GM18861 (cell line): Measurements from ENCODE around the gene ZBED1.
"Not testable (repeated sequence)": the region's sequence is repeated elsewhere in the genome, so short reads cannot be mapped to it uniquely, and the experiment has no call there.

Source experiments
- ATAC-seq: cut with Tn5 transposase; IDR thresholded peaks from one replicate; pipeline ENCODE4 v1.9.1; 2021; ENCODE audit not compliant: unreplicated experiment

The ZBED1 gene

DNA sequence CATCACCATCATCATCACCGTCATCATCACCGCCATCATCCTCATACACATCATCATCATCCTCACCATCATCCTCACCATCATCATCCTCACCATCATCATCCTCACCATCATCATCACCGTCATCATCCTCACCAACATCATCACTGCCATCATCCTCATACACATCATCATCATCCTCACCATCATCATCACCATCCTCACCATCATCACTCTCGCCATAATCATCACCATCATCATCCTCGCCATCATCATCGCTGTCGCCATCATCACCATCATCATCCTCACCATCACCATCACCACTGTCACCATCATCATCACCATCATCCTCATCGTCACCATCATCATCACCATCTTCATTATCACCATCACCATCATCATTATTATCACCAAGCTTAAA lies 19.8 kb upstream of the ZBED1 start:
- ATAC-seq: no peak

GRCh38 chrX:2519638-2520037 lies 18.9 kb upstream of the ZBED1 start:
- ATAC-seq: not testable (repeated sequence)

- ATAC-seq: no peak
Observed at GRCh38 chrX:2517055-2517454, 16.3 kb upstream of the ZBED1 start.

GRCh38 chrX:2516623-2517022 lies 15.8 kb upstream of the ZBED1 start:
- peak; percentile 67 for ATAC-seq

DNA sequence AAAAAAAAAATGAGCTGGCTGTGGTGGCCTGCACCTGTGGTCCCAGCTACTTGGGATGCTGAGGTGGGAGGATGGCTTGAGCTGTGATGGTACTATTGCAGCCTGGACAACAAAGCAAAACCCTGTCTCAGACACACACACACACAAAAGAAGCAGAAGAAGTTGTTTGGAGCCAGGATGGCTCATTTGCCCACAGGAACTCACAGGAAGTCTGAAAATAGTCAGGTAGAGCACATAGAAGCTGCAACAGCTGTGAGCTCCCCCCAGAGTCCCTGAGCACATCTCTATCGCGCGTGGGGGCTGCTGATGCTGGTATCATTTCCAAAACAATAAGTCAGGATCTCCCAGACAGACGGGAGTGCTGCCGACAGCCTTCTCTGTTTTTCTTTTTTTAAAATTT lies 13.4 kb upstream of the ZBED1 start:
- no peak for ATAC-seq

GRCh38 chrX:2513121-2513664 lies 12.4 kb upstream of the ZBED1 start:
- no peak for ATAC-seq

GRCh38 chrX:2512501-2512900 lies 11.7 kb upstream of the ZBED1 start:
- no peak for ATAC-seq

DNA sequence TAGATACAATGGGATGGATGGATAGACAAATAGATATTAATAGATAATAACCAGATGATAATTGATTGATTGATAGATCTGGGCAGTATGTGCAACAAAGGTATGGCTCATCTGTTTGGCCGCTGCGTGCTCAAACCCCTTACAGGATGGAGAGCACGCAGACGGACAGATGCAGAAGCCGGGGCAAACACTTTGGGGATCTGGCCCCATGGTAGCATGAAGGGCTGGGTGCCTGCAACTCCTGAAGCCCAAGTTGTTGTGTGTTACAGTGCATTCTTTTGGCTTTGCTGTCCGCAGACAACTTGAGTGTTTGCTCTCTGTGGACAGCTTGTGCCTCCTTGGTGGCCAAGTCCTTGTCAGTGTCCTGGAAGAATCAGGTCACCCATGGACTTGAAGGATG lies 10.6 kb upstream of the ZBED1 start:
- no peak for ATAC-seq

- ATAC-seq: no peak
Observed at GRCh38 chrX:2508648-2509335, 8.0 kb upstream of the ZBED1 start.

GRCh38 chrX:2507904-2508627 lies 7.3 kb upstream of the ZBED1 start:
- ATAC-seq: no peak

- ATAC-seq: no peak
Observed at GRCh38 chrX:2507196-2507595, 6.4 kb upstream of the ZBED1 start.

GRCh38 chrX:2505341-2505740 lies 4.6 kb upstream of the ZBED1 start:
- not testable (repeated sequence) for ATAC-seq

- ATAC-seq: no peak
Observed at GRCh38 chrX:2504706-2505332, 4.0 kb upstream of the ZBED1 start.

- no peak for ATAC-seq
Observed at GRCh38 chrX:2503591-2504500, 3.1 kb upstream of the ZBED1 start.

DNA sequence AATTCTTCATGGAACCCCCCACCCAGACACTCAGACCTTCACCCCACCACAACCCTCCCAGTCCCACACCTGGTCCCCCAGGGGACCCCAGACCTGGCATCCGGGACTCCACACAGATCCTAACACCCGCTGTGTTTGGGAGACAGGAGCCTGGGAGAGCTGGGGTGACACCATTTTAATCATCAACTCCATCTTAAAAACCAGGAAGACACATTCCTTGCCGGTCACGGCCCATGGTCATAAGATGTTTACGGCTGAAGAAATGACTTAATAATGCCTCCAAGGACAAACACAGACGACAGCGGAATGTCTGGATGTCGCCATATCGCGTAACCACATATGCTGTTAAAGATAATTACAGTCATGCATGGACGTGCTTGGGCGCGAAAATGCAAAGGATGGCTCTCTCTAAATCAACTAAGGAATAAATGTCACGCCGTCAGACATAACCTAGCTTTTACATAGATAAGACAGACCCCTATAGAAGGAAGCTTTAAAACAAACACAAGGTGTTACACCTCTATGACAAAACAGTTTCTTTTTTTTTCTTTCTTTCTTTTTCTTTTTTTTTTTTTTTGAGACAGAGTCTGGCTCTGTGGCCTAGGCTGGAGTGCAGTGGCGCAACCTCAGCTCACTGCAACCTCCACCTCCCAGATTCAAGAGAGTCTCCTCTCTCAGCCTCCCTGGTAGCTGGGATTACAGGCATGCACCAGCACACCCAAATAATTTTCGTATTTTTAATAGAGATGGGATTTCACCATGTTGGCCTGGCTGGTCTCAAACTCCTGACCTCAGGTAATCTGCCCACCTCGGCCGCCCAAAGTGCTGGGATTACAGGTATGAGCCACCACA lies 2.1 kb upstream of the ZBED1 start:
- no peak for ATAC-seq

- no peak for ATAC-seq
Observed at GRCh38 chrX:2502120-2502667, 1.4 kb upstream of the ZBED1 start.

GRCh38 chrX:2501559-2502102 lies 855 bp upstream of the ZBED1 start:
- ATAC-seq: no peak

- no peak for ATAC-seq
Observed at GRCh38 chrX:2500091-2500802, 529 bp downstream of the ZBED1 start.

DNA sequence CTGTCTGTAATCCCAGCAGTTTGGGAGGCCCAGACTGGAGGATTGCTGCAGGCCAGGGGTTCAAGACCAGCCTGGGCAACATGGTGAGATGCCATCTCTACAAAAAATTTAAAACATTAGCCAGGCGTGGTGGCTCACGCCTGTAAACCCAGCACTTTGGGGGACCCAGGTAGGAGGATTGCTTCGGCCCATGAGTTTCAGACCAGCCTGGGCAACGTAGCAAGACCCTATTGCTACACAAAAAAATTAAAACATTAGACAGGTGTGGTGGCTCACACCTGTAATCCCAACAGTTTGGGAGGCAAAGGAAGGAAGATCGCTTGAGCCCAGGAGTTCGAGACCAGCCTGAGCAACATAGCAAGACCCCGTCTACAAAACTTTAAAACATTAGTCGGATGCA lies 1.3 kb downstream of the ZBED1 start:
- no peak for ATAC-seq
